ENCODE measurements around the gene CD44.

DNA sequence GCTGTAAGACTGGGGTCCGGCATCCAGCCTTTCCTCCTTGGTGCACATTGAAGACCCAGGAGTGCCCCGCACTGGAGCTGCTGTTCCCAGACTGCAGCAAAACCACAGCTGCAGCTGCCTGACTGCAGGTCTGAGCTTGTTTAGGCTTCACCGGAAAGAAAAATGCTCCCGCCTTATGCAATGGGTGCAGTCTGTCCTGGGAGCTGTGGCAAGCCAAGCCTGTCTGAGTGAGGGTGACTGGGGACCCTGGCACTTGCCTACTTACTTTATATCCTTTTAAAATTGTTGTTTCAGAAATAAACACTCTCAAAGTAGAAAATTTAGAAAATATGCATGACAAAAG, 23.3 kb upstream of the CD44 start:
- TF ChIP-seq, protein P1, sequence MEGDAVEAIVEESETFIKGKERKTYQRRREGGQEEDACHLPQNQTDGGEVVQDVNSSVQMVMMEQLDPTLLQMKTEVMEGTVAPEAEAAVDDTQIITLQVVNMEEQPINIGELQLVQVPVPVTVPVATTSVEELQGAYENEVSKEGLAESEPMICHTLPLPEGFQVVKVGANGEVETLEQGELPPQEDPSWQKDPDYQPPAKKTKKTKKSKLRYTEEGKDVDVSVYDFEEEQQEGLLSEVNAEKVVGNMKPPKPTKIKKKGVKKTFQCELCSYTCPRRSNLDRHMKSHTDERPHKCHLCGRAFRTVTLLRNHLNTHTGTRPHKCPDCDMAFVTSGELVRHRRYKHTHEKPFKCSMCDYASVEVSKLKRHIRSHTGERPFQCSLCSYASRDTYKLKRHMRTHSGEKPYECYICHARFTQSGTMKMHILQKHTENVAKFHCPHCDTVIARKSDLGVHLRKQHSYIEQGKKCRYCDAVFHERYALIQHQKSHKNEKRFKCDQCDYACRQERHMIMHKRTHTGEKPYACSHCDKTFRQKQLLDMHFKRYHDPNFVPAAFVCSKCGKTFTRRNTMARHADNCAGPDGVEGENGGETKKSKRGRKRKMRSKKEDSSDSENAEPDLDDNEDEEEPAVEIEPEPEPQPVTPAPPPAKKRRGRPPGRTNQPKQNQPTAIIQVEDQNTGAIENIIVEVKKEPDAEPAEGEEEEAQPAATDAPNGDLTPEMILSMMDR (IDR thresholded peaks at IDR 0.05; ENCODE audit: low read depth, low read length, poor library complexity, severe bottlenecking): no peak
- no peak for TF ChIP-seq EZH2phosphoT487 (IDR thresholded peaks at IDR 0.05; ENCODE audit: borderline replicate concordance, low read length)
